Measurements from ENCODE around the gene VEZT. TPM values are rescaled to one million over a fixed set of nuclear protein-coding genes. Genes with fewer than 3 reads are reported as not detected.

Gene VEZT
- total and polyA plus RNA-seq, 9 of the 15 experiments (the other 6 are each of a cell fraction or from before 2014, with no cell fraction given) = 16.1 to 61.5 (median 32.6) TPM

- TF ChIP-seq FUS (optimal IDR thresholded peaks at IDR 0.05; ENCODE audit: low read depth, low read length) = no peak
- no peak for TF ChIP-seq ZSCAN29 (IDR thresholded peaks at IDR 0.05)
- no peak for TF ChIP-seq E2F4 (CRISPR knock-in tag; IDR thresholded peaks at IDR 0.05; ENCODE audit: low read depth)
These were observed 8.9 kb upstream of the VEZT start (continued) for GRCh38 chr12:95208678-95209077.

- H3K9ac ChIP-seq (ENCODE audit: insufficient read depth in 1 of 2, low read depth in 2 of 2, low read length in 2 of 2) = no peak overlapping the region
- ChIA-PET CTCF (ENCODE audit: low intra/inter-chr PET ratio) (no interaction called here), POLR2A (interaction anchor here (1.5 to 2.1 kb wide), 2 partner anchors 9 to 12 kb away, joined by 4 to 8 read pairs; no protein-coding TSS in a partner anchor)
- no peaks in the 10 kb centered on the region for H4K20me1 ChIP-seq (replicated peaks; ENCODE audit: control insufficient read depth, insufficient read depth, low read length)
- no peak overlapping the region for H3K4me2 ChIP-seq (ENCODE audit: insufficient read depth, low read length)
- peaks cover 49% of the 10 kb centered on the region for H3K79me2 ChIP-seq (ENCODE audit: control insufficient read depth, insufficient read depth, low read length)
- intact Hi-C loops (cut with micrococcal nuclease) = loop anchor here (10.0 kb wide), 2 partner anchors 48 to 262 kb away; partner anchors contain the start of gene METAP2
- no peak overlapping the region for H2AFZ ChIP-seq (ENCODE audit: low read depth, low read length)
- BruUV-seq (replicated peaks) = no TSS peak
- no peaks in the 10 kb centered on the region for H3K9me1 ChIP-seq (ENCODE audit: control insufficient read depth, insufficient read depth, low read length)
- no peak for TF ChIP-seq E2F4 (CRISPR knock-in tag; IDR thresholded peaks at IDR 0.05; ENCODE audit: low read depth)
- TF ChIP-seq RBM17 (IDR thresholded peaks at IDR 0.05; ENCODE audit: borderline replicate concordance, low read depth, low read length) = no peak
- no peak for TF ChIP-seq CTBP1 (IDR thresholded peaks at IDR 0.05; ENCODE audit: borderline replicate concordance)
- TF ChIP-seq OTX1 (CRISPR knock-in tag; IDR thresholded peaks at IDR 0.05) = no peak
- TF ChIP-seq NR2C1 (IDR thresholded peaks at IDR 0.05) = no peak
- TF ChIP-seq NR2C1 (tag; IDR thresholded peaks at IDR 0.05) = no peak
- no peak for TF ChIP-seq AFF4 (CRISPR knock-in tag; IDR thresholded peaks at IDR 0.05)
- TF ChIP-seq ZNF24 (IDR thresholded peaks at IDR 0.05) = no peak
- TF ChIP-seq ARNT (IDR thresholded peaks at IDR 0.05) = no peak
- TF ChIP-seq ZNF766 (CRISPR knock-in tag; conservative IDR thresholded peaks at IDR 0.05) = no peak
- no peak for TF ChIP-seq GTF2B (IDR thresholded peaks at IDR 0.05; ENCODE audit: extremely low read depth, insufficient read length)
- H3K4me3 ChIP-seq = no peak overlapping the region
- ATAC-seq (no peak), FAIRE-seq (no peak), DNase-seq (ENCODE audit: extremely low read depth in 1 of 4, low spot score in 3 of 4) (no peak)
- H3K27ac ChIP-seq (ENCODE audit: extremely low read depth, low read depth, low read length) = no peak overlapping the region
- H3K4me1 ChIP-seq (replicated peaks in 1 of 2; ENCODE audit: control insufficient read depth in 2 of 2, insufficient read depth in 2 of 2, low read length in 2 of 2) = peaks cover 4 to 5% of the 10 kb centered on the region in 2 experiments; a peak in 3 of 5 replicates
- WGBS (ENCODE audit: insufficient coverage, low coverage, missing lambda C conversion rate) = 65% methylated on average over 4 of the region's 4 CpGs
- no peaks in the 10 kb centered on the region for H3K27me3 ChIP-seq (ENCODE audit: control insufficient read depth in 2 of 2, insufficient read depth in 2 of 2, low read length in 2 of 2)
- no peaks in the 10 kb centered on the region for H3K9me3 ChIP-seq (replicated peaks; ENCODE audit: control insufficient read depth, insufficient read depth, low read depth, low read length)
- no peaks in the 10 kb centered on the region; the same call in 2 of the 3 replicates for H3K36me3 ChIP-seq (ENCODE audit: control insufficient read depth, insufficient read depth, low read length)
- in situ Hi-C loops (cut with MboI) = no loop called here
These were observed 5.0 kb upstream of the VEZT start for GRCh38 chr12:95212586-95212985.

Data from K562 (cell line).